Cardiac fibroblast (primary cell): Measurements from ENCODE around the gene CSN1S1.

Experiments used
- DNase-seq, 2 donors: peaks; one replicate each; pipeline versions ENCODE4 v3.0.0 to v3.0.0-alpha.2; 2010; ENCODE audit warnings: low read depth in 2 of 2
- H3K4me3 ChIP-seq, 2 donors: replicated peaks in 1 of 2; 1 replicate in 1 of 2; 2 replicates in 1 of 2; pipeline ENCODE4 v1.5.1; 2011; ENCODE audit warnings: low read depth in 2 of 2, low read length in 2 of 2, mild to moderate bottlenecking in 2 of 2, moderate library complexity in 1 of 2
- TF ChIP-seq, protein P1 (sequence below): IDR thresholded peaks from one replicate; pipeline ENCODE4 v1.5.1; 2011; ENCODE audit warnings: low read depth, mild to moderate bottlenecking, low read length, inconsistent platforms

The CSN1S1 gene, protein sequence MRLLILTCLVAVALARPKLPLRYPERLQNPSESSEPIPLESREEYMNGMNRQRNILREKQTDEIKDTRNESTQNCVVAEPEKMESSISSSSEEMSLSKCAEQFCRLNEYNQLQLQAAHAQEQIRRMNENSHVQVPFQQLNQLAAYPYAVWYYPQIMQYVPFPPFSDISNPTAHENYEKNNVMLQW

DNA sequence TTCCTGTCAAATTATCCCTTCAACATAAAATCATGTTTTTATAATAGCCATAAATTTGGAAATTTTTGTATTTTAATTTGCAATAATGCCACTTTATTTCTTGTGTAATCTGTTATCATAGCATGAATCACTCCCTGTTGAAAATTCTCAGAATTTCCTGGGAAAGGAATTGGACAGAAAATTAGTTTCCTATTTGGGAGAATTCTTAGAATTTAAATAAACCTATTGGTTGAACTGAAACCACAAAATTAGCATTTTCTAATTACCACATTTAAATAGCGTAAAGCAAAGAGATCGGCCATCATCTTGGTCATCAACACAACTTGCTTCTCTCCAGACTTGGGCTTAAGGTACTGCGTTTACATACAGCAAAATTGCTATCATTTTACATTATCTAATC, at the start of gene CSN1S1:
CSN1S1 (plus strand) TSS at position 301 of the 400 bp plus-strand sequence. CDS start 1,488 bp downstream, outside the sequence.
- TF ChIP-seq, protein P1, sequence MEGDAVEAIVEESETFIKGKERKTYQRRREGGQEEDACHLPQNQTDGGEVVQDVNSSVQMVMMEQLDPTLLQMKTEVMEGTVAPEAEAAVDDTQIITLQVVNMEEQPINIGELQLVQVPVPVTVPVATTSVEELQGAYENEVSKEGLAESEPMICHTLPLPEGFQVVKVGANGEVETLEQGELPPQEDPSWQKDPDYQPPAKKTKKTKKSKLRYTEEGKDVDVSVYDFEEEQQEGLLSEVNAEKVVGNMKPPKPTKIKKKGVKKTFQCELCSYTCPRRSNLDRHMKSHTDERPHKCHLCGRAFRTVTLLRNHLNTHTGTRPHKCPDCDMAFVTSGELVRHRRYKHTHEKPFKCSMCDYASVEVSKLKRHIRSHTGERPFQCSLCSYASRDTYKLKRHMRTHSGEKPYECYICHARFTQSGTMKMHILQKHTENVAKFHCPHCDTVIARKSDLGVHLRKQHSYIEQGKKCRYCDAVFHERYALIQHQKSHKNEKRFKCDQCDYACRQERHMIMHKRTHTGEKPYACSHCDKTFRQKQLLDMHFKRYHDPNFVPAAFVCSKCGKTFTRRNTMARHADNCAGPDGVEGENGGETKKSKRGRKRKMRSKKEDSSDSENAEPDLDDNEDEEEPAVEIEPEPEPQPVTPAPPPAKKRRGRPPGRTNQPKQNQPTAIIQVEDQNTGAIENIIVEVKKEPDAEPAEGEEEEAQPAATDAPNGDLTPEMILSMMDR: no peak
- DNase-seq: no peak
- no peak within 1 kb of the TSS for H3K4me3 ChIP-seq

DNA sequence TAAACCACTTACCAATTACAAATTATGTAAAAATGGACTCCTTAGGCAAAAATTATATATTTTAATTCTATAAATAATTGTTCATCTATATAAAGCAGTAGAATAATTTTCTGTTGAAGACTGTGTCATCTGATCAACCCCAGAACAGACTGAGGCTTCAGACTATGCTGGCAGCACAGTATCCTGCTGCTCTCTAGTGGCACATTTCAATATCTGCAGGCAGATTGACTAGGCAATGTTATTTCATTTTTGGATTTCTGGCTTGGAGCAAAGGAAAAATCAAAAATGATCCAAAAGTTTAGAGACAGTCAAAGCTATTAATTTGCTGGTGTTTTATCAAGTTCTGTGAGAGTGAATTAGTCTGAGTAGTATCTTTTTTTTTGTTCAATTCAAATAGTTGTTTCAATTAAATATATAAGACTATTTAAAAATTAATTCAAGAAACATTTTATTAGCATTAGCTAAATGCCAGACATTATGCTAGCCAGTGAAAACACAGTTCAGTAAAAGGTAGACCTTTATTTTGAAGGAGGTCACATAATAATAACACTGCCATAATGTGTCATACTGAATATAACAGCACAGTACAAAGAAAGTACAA, 49.6 kb upstream of the CSN1S1 start:
- H3K4me3 ChIP-seq: no peak overlapping the region
- TF ChIP-seq, protein P1: peak; percentile 75
- DNase-seq: peak; percentile 62 to 79

DNA sequence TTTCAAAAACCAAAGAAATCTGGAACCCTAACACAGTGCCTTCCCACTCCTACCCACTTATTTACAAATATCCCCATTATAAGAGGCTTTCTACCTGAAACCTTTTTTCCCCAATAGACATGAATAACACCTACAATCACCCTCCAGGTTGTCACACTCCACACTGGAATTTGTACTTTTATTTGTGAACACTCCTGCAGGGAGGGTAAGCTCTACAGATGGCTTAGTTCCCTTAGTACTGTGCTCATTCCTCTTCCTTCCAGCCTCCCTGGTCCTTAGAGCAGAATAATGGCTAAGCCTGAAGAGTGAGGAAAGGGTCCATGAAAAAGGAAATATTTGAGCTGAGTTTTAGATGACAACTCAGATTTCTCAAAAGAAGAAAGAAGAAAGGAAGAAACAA, 48.7 kb upstream of the CSN1S1 start:
- DNase-seq: no peak
- H3K4me3 ChIP-seq: no peak overlapping the region
- TF ChIP-seq, protein P1: no peak

DNA sequence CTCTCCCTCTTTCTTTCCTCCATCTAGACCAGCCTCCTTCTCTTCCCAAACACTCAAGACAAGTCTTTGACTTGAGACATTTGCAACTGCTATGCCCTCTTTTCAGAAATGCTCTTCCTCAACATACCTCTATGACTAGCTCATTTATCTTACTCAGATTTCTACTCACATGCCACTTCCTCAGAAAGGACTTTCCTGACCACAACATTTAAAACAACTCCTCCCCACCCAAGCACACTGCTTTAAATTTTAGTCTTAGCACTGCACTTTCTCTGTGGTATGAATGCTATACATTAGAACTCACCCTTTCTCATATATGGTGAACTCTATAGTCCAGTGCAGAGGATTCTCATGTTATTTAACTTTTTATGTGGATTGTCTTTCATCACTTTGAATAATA, 42.5 kb upstream of the CSN1S1 start:
- TF ChIP-seq, protein P1: no peak
- no peak overlapping the region for H3K4me3 ChIP-seq
- DNase-seq: peak; percentile 7 to 22

DNA sequence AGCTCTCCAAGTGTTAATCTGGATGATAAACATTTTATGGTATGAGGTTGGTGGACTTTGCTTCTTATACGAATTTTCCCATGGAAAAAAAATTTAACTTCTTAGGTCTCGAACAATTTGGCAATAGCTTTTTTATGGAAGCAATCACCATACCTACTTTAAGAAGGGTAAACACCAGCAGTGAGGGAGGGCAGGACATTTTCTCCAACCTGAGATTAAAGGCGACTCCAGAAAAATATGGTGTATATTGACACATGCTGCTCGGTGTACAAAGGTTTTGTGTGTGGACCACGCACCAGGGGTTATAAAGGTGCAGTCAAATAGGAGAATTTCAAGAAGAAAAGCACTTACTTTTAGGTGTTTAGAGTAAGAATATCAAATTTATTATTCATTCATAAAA, 36.7 kb upstream of the CSN1S1 start:
- no peak overlapping the region for H3K4me3 ChIP-seq
- no peak for DNase-seq
- TF ChIP-seq, protein P1: no peak

DNA sequence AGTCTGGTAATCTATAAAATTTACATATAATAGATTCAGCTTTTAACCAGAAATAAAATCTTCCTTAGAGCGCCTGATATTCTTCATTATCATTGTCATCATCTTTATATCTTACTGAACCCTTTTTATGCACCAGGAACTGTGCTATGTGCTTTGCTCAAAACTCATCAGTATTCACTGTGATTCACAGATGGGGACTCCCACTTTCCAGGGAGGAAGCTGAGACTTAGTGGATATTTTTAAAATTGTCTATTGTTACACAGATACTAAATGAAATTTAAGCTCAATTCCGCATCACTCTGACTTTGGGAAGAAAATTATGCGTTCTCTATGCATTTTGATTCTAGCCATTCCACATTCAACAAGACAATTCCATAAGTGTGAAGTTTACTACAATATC, 36.1 kb upstream of the CSN1S1 start:
- TF ChIP-seq, protein P1: no peak
- no peak for DNase-seq

More for the DNA sequence above, 36.1 kb upstream of the CSN1S1 start:
- H3K4me3 ChIP-seq: no peak overlapping the region
